Thyroid gland (tissue), 4 donors: ENCODE data around the gene TIMD4. TPM values are rescaled to one million over a fixed set of nuclear protein-coding genes. Genes with fewer than 3 reads are reported as not detected.

Experiments
- DNase-seq, 2 donors: peaks; one replicate each; pipeline ENCODE4 v3.0.0-alpha.2; 2019
- H3K27ac ChIP-seq, 3 donors: fragments of 200-600 bp; sonication (generic); 1 replicate in 2 of 3; 2 replicates in 1 of 3; pipeline ENCODE4 v1.5.1; 2016 to 2019; ENCODE audit warnings: mild to moderate bottlenecking in 1 of 3, moderate library complexity in 1 of 3
- H3K27me3 ChIP-seq: fragments of 200-600 bp; sonication (generic); one replicate; pipeline ENCODE4 v1.5.1; 2019
- H3K36me3 ChIP-seq, 2 donors: fragments of 200-600 bp; sonication (generic); one replicate each; pipeline ENCODE4 v1.5.1; 2016 to 2019
- H3K4me1 ChIP-seq, 2 donors: fragments of 200-600 bp; sonication (generic); one replicate each; pipeline ENCODE4 v1.5.1; 2017 to 2019
- H3K4me3 ChIP-seq, 3 donors: fragments of 200-600 bp; sonication (generic); replicated peaks in 1 of 3; 1 replicate in 2 of 3; 2 replicates in 1 of 3; pipeline ENCODE4 v1.5.1; 2016; ENCODE audit warnings: mild to moderate bottlenecking in 1 of 3
- H3K9me3 ChIP-seq: fragments of 200-600 bp; sonication (generic); one replicate; pipeline ENCODE4 v1.5.1; 2017
- POLR2A ChIP-seq, 2 donors: fragments of 450-650 bp; IDR thresholded peaks; one replicate each; pipeline ENCODE4 v1.6.1; 2017; ENCODE audit warnings: antibody characterized with exemption in 2 of 2, mild to moderate bottlenecking in 2 of 2, moderate library complexity in 1 of 2
- WGBS, 2 donors: methylation state at CpG; one replicate each; pipeline ENCODE4 v1.1.5; 2017; 5-methylcytosine and 5-hydroxymethylcytosine counted together
- intact Hi-C: fragments of 100-400 bp; cut with DNase I; formaldehyde crosslinking; loops from one replicate; pipeline ENCODE4 v1.15.1; 2023
- total RNA-seq, 4 donors: library from RNA; depleted of rRNA; stranded (reverse); fragments of >200 nt; gene quantifications; one replicate each; pipeline ENCODE4 v1.2.3, GENCODE V29; 2016
- TF ChIP-seq, protein P1 (sequence below), 6 experiments: fragments of 200-600 bp in 3 of 6; fragments of 450-650 bp in 3 of 6; sonication (generic) in 3 of 6; IDR thresholded peaks; one replicate each; pipeline ENCODE4 v1.5.1; 2016 to 2019; ENCODE audit warnings: antibody characterized with exemption in 6 of 6, mild to moderate bottlenecking in 2 of 6, inconsistent platforms in 1 of 6, moderate library complexity in 1 of 6

Gene TIMD4
- total RNA-seq, 4 donors from 2014 or later, result 2.4 to 4.5 (median 3.0) TPM

DNA sequence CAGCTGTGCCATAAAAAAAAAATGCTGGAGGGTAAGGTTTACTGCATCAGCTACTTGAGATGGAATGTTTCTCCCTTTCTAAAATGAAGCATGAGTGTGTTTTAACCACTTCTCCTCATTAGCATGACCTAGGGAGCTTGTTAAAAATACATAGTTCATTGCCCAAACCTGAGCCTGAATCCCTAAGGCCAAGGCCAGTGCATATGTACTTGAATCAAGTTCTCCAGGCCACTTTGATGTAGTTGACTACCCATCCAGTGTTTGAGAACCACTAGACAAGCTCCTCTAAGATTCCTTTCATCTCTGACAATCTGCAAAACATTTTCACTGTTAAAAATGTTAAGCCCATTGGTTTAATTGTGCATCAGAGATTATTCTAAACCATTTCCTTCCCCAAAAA is 6.7 kb downstream of the TIMD4 start:
- H3K27me3 ChIP-seq, result no peaks in the 10 kb centered on the region
- intact Hi-C loops, result no loop called here
- H3K4me3 ChIP-seq, result no peak overlapping the region
- peak; percentile 58 to 62 for DNase-seq
- H3K36me3 ChIP-seq, result no peaks in the 10 kb centered on the region
- H3K27ac ChIP-seq, result peak overlapping the region; percentile 46 to 67 (median 52)
- H3K4me1 ChIP-seq, result peaks cover 6 to 7% of the 10 kb centered on the region in 2 donors
- H3K9me3 ChIP-seq, result no peaks in the 10 kb centered on the region
- TF ChIP-seq POLR2A (IDR thresholded peaks at IDR 0.05), result no peak
- TF ChIP-seq, protein P1, sequence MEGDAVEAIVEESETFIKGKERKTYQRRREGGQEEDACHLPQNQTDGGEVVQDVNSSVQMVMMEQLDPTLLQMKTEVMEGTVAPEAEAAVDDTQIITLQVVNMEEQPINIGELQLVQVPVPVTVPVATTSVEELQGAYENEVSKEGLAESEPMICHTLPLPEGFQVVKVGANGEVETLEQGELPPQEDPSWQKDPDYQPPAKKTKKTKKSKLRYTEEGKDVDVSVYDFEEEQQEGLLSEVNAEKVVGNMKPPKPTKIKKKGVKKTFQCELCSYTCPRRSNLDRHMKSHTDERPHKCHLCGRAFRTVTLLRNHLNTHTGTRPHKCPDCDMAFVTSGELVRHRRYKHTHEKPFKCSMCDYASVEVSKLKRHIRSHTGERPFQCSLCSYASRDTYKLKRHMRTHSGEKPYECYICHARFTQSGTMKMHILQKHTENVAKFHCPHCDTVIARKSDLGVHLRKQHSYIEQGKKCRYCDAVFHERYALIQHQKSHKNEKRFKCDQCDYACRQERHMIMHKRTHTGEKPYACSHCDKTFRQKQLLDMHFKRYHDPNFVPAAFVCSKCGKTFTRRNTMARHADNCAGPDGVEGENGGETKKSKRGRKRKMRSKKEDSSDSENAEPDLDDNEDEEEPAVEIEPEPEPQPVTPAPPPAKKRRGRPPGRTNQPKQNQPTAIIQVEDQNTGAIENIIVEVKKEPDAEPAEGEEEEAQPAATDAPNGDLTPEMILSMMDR (IDR thresholded peaks at IDR 0.05), result no peak

DNA sequence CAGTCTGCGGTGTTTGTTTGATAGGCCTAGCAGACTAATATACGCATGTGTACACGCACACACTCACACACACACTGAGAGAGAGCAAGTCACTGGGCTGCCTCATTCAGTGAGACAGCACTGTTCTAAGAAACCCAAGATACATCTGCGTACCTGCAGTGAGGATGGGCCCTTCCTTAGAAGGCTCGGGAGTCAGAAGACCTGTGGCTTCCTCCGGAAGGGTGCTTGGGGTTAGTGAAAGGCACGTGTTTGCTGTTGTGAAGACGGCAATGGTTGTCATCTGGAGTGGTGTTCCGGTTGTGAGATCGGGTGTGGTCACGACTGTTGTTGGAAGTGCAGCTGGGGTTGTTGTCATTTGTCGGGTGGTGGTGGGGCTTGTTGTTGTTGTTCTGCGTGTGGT is 11.7 kb downstream of the TIMD4 start:
- Histone ChIP-seq H3K27ac (no peak overlapping the region), H3K27me3 (no peaks in the 10 kb centered on the region), H3K4me3 (no peak overlapping the region), H3K4me1 (peaks cover 0 to 6% of the 10 kb centered on the region in 2 donors), H3K36me3 (no peaks in the 10 kb centered on the region), H3K9me3 (no peaks in the 10 kb centered on the region)
- TF ChIP-seq, protein P1 (IDR thresholded peaks at IDR 0.05), result no peak
- no peak for TF ChIP-seq POLR2A (IDR thresholded peaks at IDR 0.05)
- intact Hi-C loops, result no loop called here
- WGBS, 2 donors, result 97 to 98% methylated on average over 13 of the region's 13 CpGs
- no peak for DNase-seq

DNA sequence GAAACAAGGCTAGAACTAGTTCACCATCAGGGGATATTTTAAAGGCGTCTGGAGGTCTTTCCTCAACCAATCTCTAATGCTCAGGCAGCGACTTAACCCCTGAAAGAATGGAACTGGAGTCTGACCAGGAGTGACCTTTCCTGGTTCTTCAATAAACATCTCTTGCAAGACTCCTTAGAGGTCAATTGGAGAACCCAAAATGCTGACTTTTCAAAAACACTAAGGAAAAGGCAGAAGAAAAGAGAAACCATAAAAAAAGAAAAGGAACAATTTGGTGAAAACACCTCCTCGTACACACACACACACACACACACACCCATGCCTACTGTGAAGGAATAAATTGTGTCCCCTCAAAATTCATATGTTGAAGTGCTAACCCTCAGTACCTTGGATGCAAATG is 12.3 kb downstream of the TIMD4 start:
- no peak for TF ChIP-seq POLR2A (IDR thresholded peaks at IDR 0.05)
- TF ChIP-seq, protein P1 (IDR thresholded peaks at IDR 0.05), result no peak
- no peak for DNase-seq
- intact Hi-C loops, result no loop called here
- no peaks in the 10 kb centered on the region for H3K9me3 ChIP-seq
- no peaks in the 10 kb centered on the region for H3K36me3 ChIP-seq
- H3K4me1 ChIP-seq, result peaks cover 0 to under 1% of the 10 kb centered on the region in 2 donors
- WGBS, 2 donors, result 76 to 84% methylated on average over 3 of the region's 3 CpGs
- no peaks in the 10 kb centered on the region for H3K27me3 ChIP-seq
- no peak overlapping the region for H3K27ac ChIP-seq
- no peak overlapping the region for H3K4me3 ChIP-seq

DNA sequence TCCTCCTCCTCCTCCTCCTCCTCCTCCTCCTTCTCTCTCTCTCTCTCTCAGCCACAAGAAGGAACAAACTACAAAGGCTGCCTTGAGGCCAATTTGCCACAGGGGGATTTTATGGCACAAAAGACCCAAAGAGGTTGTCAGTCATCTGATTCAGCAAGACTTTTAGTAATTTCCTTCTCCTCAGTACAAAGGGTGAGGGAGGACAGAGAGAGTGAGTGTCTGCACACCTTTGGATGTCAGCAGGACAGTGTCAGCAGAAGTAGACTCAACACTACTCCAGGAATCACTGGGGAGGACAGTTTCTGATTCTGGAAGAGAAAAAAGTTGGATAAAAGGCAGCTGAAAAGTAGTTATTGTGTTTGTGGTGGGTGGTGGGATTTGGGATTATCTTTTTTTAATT is 13.6 kb downstream of the TIMD4 start:
- Histone ChIP-seq H3K27ac (no peak overlapping the region), H3K4me3 (no peak overlapping the region), H3K27me3 (no peaks in the 10 kb centered on the region), H3K9me3 (no peaks in the 10 kb centered on the region), H3K4me1 (no peaks in the 10 kb centered on the region), H3K36me3 (no peaks in the 10 kb centered on the region)
- TF ChIP-seq, protein P1 (IDR thresholded peaks at IDR 0.05), result no peak
- no peak for TF ChIP-seq POLR2A (IDR thresholded peaks at IDR 0.05)
- intact Hi-C loops, result no loop called here
- DNase-seq, result no peak

DNA sequence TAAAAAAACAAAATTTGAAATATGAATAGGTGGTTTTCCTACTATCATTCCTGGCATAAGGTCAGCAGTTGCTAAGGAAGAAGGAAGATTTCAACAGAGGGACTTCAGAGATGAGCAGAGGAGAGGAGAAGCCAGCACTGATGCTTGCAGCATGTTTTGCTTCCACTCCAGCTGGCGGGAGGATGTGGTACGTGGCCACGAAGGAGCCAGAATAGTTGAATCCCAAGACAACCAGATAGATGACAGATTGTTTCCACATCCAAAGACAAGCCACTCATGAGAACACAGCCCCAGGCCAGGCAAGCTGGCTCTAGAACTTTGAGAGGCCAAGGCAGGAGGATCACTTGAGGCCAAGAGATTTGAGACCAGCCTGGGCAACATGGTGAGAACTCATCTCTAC is 15.1 kb downstream of the TIMD4 start:
- intact Hi-C loops, result no loop called here
- 72 to 86% methylated on average over 3 of the region's 3 CpGs for WGBS, 2 donors

More for the DNA sequence above, 15.1 kb downstream of the TIMD4 start:
- Histone ChIP-seq H3K4me3 (no peak overlapping the region), H3K36me3 (no peaks in the 10 kb centered on the region), H3K27me3 (no peaks in the 10 kb centered on the region), H3K27ac (no peak overlapping the region), H3K9me3 (no peaks in the 10 kb centered on the region), H3K4me1 (peaks cover 0 to under 1% of the 10 kb centered on the region in 2 donors)
- TF ChIP-seq, protein P1 (IDR thresholded peaks at IDR 0.05), result no peak
- TF ChIP-seq POLR2A (IDR thresholded peaks at IDR 0.05), result no peak
- no peak for DNase-seq
